A549 (cell line): Measurements from ENCODE around the gene ACIN1. TPM values are rescaled to one million over a fixed set of nuclear protein-coding genes. Genes with fewer than 3 reads are reported as not detected.

Experiments
- ATAC-seq, 2 experiments: fragments of 200-7000 bp in 1 of 2; fragments of >200 bp in 1 of 2; cut with Nextera tagmentation in 1 of 2; cut with Tn5 transposase in 1 of 2; 3 replicates each; pipeline versions ENCODE4 v1.8.0 to v1.9.1; 2018 to 2020; ENCODE audit warnings: mild to moderate bottlenecking in 1 of 2, moderate library complexity in 1 of 2
- CTCF ChIA-PET: fragments of 300-600 bp; sonication (Branson Sonifier 250); formaldehyde crosslinking; extraction: SDS; loops from one replicate; lab custom pipeline; 2021; ENCODE audit warnings: antibody characterized with exemption, inconsistent platforms; lab: Yijun Ruan, JAX
- POLR2A ChIA-PET: fragments of 350-600 bp; formaldehyde crosslinking; extraction: SDS; loops from one replicate; lab custom pipeline; 2021; ENCODE audit warnings: antibody characterized with exemption, inconsistent platforms; lab: Yijun Ruan, JAX
- DNase-seq, 2 experiments: peaks; one replicate each; pipeline versions ENCODE4 v3.0.0 to v3.0.0-alpha.2; 2011 to 2016; ENCODE audit warnings: low read depth in 1 of 2, low spot score in 1 of 2
- FAIRE-seq: peaks from 2 replicates; lab custom pipeline; 2011; peaks lifted over from hg19 to GRCh38; lab: Jason Lieb, UNC
- H3K27ac ChIP-seq, 2 experiments: fragments of >200 bp; sonication (Bioruptor Twin); formaldehyde crosslinking; 3 replicates each; pipeline ENCODE4 v1.5.1; 2016 to 2017
- H3K4me1 ChIP-seq: fragments of >200 bp; sonication (Bioruptor Twin); formaldehyde crosslinking; 3 replicates; pipeline ENCODE4 v1.6.1; 2016
- H3K4me2 ChIP-seq: fragments of >200 bp; sonication (Bioruptor Twin); formaldehyde crosslinking; 3 replicates; pipeline ENCODE4 v1.6.1; 2016
- H3K4me3 ChIP-seq: fragments of >200 bp; sonication (Bioruptor Twin); formaldehyde crosslinking; 3 replicates; pipeline ENCODE4 v1.5.1; 2016
- H3K9me3 ChIP-seq: fragments of >200 bp; sonication (Bioruptor Twin); formaldehyde crosslinking; 3 replicates; pipeline ENCODE4 v1.6.1; 2016
- ATOH8 ChIP-seq: fragments of 250-450 bp; sonication (Bioruptor Pico); IDR thresholded peaks from 2 replicates; pipeline ENCODE4 v1.5.0; 2020; ENCODE audit warnings: low read depth, mild to moderate bottlenecking, moderate library complexity
- CBX2 ChIP-seq: fragments of 200-600 bp; sonication (generic); IDR thresholded peaks from 2 replicates; pipeline ENCODE4 v1.6.1; 2016; ENCODE audit warnings: low read depth, mild to moderate bottlenecking, borderline replicate concordance
- CBX8 ChIP-seq: fragments of 200-600 bp; sonication (generic); IDR thresholded peaks from 2 replicates; pipeline ENCODE4 v1.6.1; 2016
- CHD2 ChIP-seq: fragments of 150-350 bp; IDR thresholded peaks from 2 replicates; pipeline ENCODE4 v1.6.1; 2014; ENCODE audit warnings: low read length; ENCODE audit not compliant: partially characterized antibody
- CTCF ChIP-seq: fragments of >200 bp; sonication (Bioruptor Twin); formaldehyde crosslinking; IDR thresholded peaks from 3 replicates; pipeline ENCODE4 v1.5.1; 2016
- E2F6 ChIP-seq: IDR thresholded peaks from 2 replicates; pipeline ENCODE4 v1.6.1; 2012; ENCODE audit warnings: low read depth, borderline replicate concordance
- EHMT2 ChIP-seq: fragments of 200-600 bp; sonication (generic); IDR thresholded peaks from 2 replicates; pipeline ENCODE4 v1.6.1; 2016; ENCODE audit warnings: antibody characterized with exemption, low read depth, mild to moderate bottlenecking, moderate library complexity
- FOSL2 ChIP-seq, 2 experiments: fragments of 450-650 bp in 1 of 2; fragments of >200 bp in 1 of 2; sonication (Bioruptor Twin) in 1 of 2; formaldehyde crosslinking; IDR thresholded peaks; 2 replicates each; pipeline versions ENCODE4 v1.5.0 to v1.6.1; 2016 to 2020; ENCODE audit warnings: mild to moderate bottlenecking in 1 of 2, moderate library complexity in 1 of 2
- JUNB ChIP-seq: fragments of >200 bp; sonication (Bioruptor Twin); formaldehyde crosslinking; IDR thresholded peaks from 2 replicates; pipeline ENCODE4 v1.6.1; 2016
- KDM1A ChIP-seq: fragments of 200-600 bp; sonication (generic); IDR thresholded peaks from 2 replicates; pipeline ENCODE4 v1.6.1; 2016; ENCODE audit warnings: low read depth, mild to moderate bottlenecking
- MYC ChIP-seq: IDR thresholded peaks from 2 replicates; pipeline ENCODE4 v1.6.1; 2012; ENCODE audit warnings: mild to moderate bottlenecking, inconsistent platforms, low read length, improper control_type of control experiment, borderline replicate concordance
- NFE2L2 ChIP-seq: fragments of 150-350 bp; conservative IDR thresholded peaks from 2 replicates; pipeline ENCODE4 v1.6.1; 2014; ENCODE audit warnings: low read length
- NPAS2 ChIP-seq: fragments of 250-450 bp; sonication (Bioruptor Pico); IDR thresholded peaks from 2 replicates; pipeline ENCODE4 v1.8.0; 2022; ENCODE audit warnings: mild to moderate bottlenecking, moderate library complexity, borderline replicate concordance
- NR3C1 ChIP-seq: fragments of >200 bp; sonication (Bioruptor Twin); formaldehyde crosslinking; IDR thresholded peaks from 3 replicates; pipeline ENCODE4 v1.6.1; 2017
- PBX3 ChIP-seq: IDR thresholded peaks from 2 replicates; pipeline ENCODE4 v1.6.1; 2012
- PHF8 ChIP-seq: fragments of 200-600 bp; sonication (generic); IDR thresholded peaks from 2 replicates; pipeline ENCODE4 v1.6.1; 2016; ENCODE audit warnings: low read depth, mild to moderate bottlenecking, antibody characterized with exemption, moderate library complexity, borderline replicate concordance
- RARB ChIP-seq: fragments of 250-450 bp; sonication (Bioruptor Pico); IDR thresholded peaks from 2 replicates; pipeline ENCODE4 v1.8.0; 2021; ENCODE audit warnings: mild to moderate bottlenecking, moderate library complexity
- REST ChIP-seq: fragments of 200-600 bp; sonication (generic); IDR thresholded peaks from 2 replicates; pipeline ENCODE4 v1.6.1; 2016; ENCODE audit warnings: antibody characterized with exemption, mild to moderate bottlenecking, moderate library complexity
- RFX5 ChIP-seq: fragments of 450-650 bp; IDR thresholded peaks from 2 replicates; pipeline ENCODE4 v1.7.1; 2014; ENCODE audit warnings: antibody characterized with exemption, mild to moderate bottlenecking, moderate library complexity
- RNF2 ChIP-seq: fragments of 200-600 bp; sonication (generic); IDR thresholded peaks from 2 replicates; pipeline ENCODE4 v1.6.1; 2016; ENCODE audit warnings: low read depth, mild to moderate bottlenecking, antibody characterized with exemption, moderate library complexity, borderline replicate concordance
- SREBF2 ChIP-seq: fragments of 450-650 bp; IDR thresholded peaks from 2 replicates; pipeline ENCODE4 v1.6.1; 2014; ENCODE audit warnings: mild to moderate bottlenecking, moderate library complexity
- TFCP2L1 ChIP-seq: fragments of 250-450 bp; sonication (Bioruptor Pico); IDR thresholded peaks from 2 replicates; pipeline ENCODE4 v1.5.0; 2021; ENCODE audit warnings: mild to moderate bottlenecking
- ZFP36 ChIP-seq: fragments of 450-650 bp; IDR thresholded peaks from 2 replicates; pipeline ENCODE4 v1.6.1; 2014; ENCODE audit warnings: borderline replicate concordance; ENCODE audit not compliant: partially characterized antibody
- ZNF302 ChIP-seq: fragments of 250-450 bp; sonication (Bioruptor Pico); IDR thresholded peaks from 2 replicates; pipeline ENCODE4 v1.9.0; 2021; ENCODE audit warnings: inconsistent platforms, mild to moderate bottlenecking, moderate library complexity
- WGBS: methylation state at CpG from one replicate; pipeline ENCODE4 v1.1.6; 2017; ENCODE audit errors: missing lambda C conversion rate; 5-methylcytosine and 5-hydroxymethylcytosine counted together
- polyA plus RNA-seq, 4 experiments: library from polyadenylated mRNA; depleted of rRNA in 3 of 4; stranded (reverse); fragments of >200 nt; fragmentation: RNase III in 1 of 4; extraction: RNeasy Plus Mini Kit Qiagen cat#74134 plus additional on column Dnase treatment in 1 of 4; gene quantifications; 2 replicates in 3 of 4; 3 replicates in 1 of 4; pipeline ENCODE4 v1.2.3, GENCODE V29; 2011 to 2017

Gene ACIN1
- polyA plus RNA-seq, 2 of the 4 experiments (the other 2 are of a cell fraction), result 140 to 147 TPM

- no peak for DNase-seq
- TF ChIP-seq MYC, result no peak
- no peak for TF ChIP-seq RFX5
- no peak for TF ChIP-seq TFCP2L1
- TF ChIP-seq CBX8, result no peak
- TF ChIP-seq FOSL2 (IDR thresholded peaks at IDR 0.05), result no peak
- no peak for TF ChIP-seq FOSL2 (CRISPR knock-in tag; IDR thresholded peaks at IDR 0.05)
- no peak for TF ChIP-seq SREBF2
- no peak for TF ChIP-seq NPAS2 (CRISPR knock-in tag)
- TF ChIP-seq CHD2, result no peak
- TF ChIP-seq EHMT2, result no peak
- no peak for TF ChIP-seq RARB (CRISPR knock-in tag)
- TF ChIP-seq PBX3, result no peak
- no peak for TF ChIP-seq CBX2
- TF ChIP-seq KDM1A, result no peak
- TF ChIP-seq E2F6, result no peak
- TF ChIP-seq NR3C1, result no peak
- ChIA-PET POLR2A (no interaction called here), CTCF (interaction anchor here (0.6 to 24.2 kb wide), 6 partner anchors 9 to 122 kb away, joined by 3 to 848 read pairs (median 3); partner anchors contain the start of gene SLC7A8)
- no peaks in the 10 kb centered on the region for H3K9me3 ChIP-seq
- no peak overlapping the region for H3K4me3 ChIP-seq
- WGBS, result 52% methylated on average over 7 of the region's 8 CpGs
- ATAC-seq, result no peak
- H3K4me2 ChIP-seq, result no peak overlapping the region
- no peak overlapping the region for H3K27ac ChIP-seq
- no peaks in the 10 kb centered on the region for H3K4me1 ChIP-seq
- no peak for FAIRE-seq
These were observed 31.8 kb upstream of the ACIN1 start for GRCh38 chr14:23126548-23127278.

GRCh38 chr14:23125933-23126524, 31.1 kb upstream of the ACIN1 start:
- H3K4me2 ChIP-seq, result no peak overlapping the region
- FAIRE-seq (no peak), ATAC-seq (no peak), DNase-seq (no peak)
- CTCF ChIA-PET, result interaction anchor here (0.7 to 24.2 kb wide), 5 partner anchors 17 to 58 kb away, joined by 3 to 848 read pairs (median 3); partner anchors contain the start of gene SLC7A8
- no peaks in the 10 kb centered on the region for H3K9me3 ChIP-seq
- 75% methylated on average over 9 of the region's 9 CpGs for WGBS
- H3K4me3 ChIP-seq, result no peak overlapping the region
- POLR2A ChIA-PET, result no interaction called here
- H3K27ac ChIP-seq, result no peak overlapping the region
- no peaks in the 10 kb centered on the region for H3K4me1 ChIP-seq
- TF ChIP-seq ZFP36, result no peak
- TF ChIP-seq RNF2, result no peak
- no peak for TF ChIP-seq JUNB
- TF ChIP-seq NFE2L2, result no peak
- no peak for TF ChIP-seq PHF8
- TF ChIP-seq SREBF2, result no peak
- TF ChIP-seq CTCF, result no peak
- TF ChIP-seq PBX3, result no peak
- TF ChIP-seq REST, result no peak
- no peak for TF ChIP-seq ATOH8
- TF ChIP-seq KDM1A, result no peak
- no peak for TF ChIP-seq MYC
- no peak for TF ChIP-seq ZNF302 (CRISPR knock-in tag)
